SK-N-SH treated with all-trans-retinoic acid at 6 μM for 48 hours (cell line): ENCODE data around the gene PSME3IP1.

ENCODE experiments used
- ATAC-seq: fragments of 200-7000 bp; cut with Tn5 transposase; 3 replicates; pipeline ENCODE4 v1.9.1; 2020; ENCODE audit warnings: mild to moderate bottlenecking, moderate library complexity
- ARNTL ChIP-seq: fragments of 450-650 bp; formaldehyde crosslinking; IDR thresholded peaks from 2 replicates; pipeline ENCODE4 v1.5.0; 2020; ENCODE audit warnings: low read depth, mild to moderate bottlenecking, moderate library complexity, borderline replicate concordance
- BACH2 ChIP-seq: fragments of 250-450 bp; sonication (Bioruptor Pico); IDR thresholded peaks from 2 replicates; pipeline ENCODE4 v1.9.0; 2021; ENCODE audit warnings: mild to moderate bottlenecking, borderline replicate concordance
- CREB5 ChIP-seq: fragments of 250-450 bp; sonication (Bioruptor Pico); IDR thresholded peaks from 2 replicates; pipeline ENCODE4 v1.5.1; 2020; ENCODE audit warnings: low read depth, mild to moderate bottlenecking, moderate library complexity
- CSDC2 ChIP-seq: fragments of 250-450 bp; sonication (Bioruptor Pico); IDR thresholded peaks from 2 replicates; pipeline ENCODE4 v1.5.0; 2020; ENCODE audit warnings: mild to moderate bottlenecking, moderate library complexity
- CSRNP3 ChIP-seq: fragments of 250-450 bp; sonication (Bioruptor Pico); IDR thresholded peaks from 2 replicates; pipeline ENCODE4 v1.5.1; 2021; ENCODE audit warnings: mild to moderate bottlenecking, moderate library complexity
- ESRRG ChIP-seq: fragments of 250-450 bp; sonication (Bioruptor Pico); IDR thresholded peaks from 2 replicates; pipeline ENCODE4 v1.6.1; 2021; ENCODE audit warnings: mild to moderate bottlenecking
- GLIS3 ChIP-seq: fragments of 250-450 bp; sonication (Bioruptor Pico); IDR thresholded peaks from 2 replicates; pipeline ENCODE4 v1.5.0; 2020; ENCODE audit warnings: mild to moderate bottlenecking, moderate library complexity
- OSR1 ChIP-seq: fragments of 250-450 bp; sonication (Bioruptor Pico); IDR thresholded peaks from 2 replicates; pipeline ENCODE4 v1.8.0; 2022; ENCODE audit warnings: moderate library complexity, mild to moderate bottlenecking, inconsistent platforms
- PATZ1 ChIP-seq: fragments of 250-450 bp; sonication (Bioruptor Pico); IDR thresholded peaks from 2 replicates; pipeline ENCODE4 v1.8.0; 2020; ENCODE audit warnings: mild to moderate bottlenecking, moderate library complexity, borderline replicate concordance
- POU6F1 ChIP-seq: fragments of 250-450 bp; sonication (Bioruptor Pico); IDR thresholded peaks from 2 replicates; pipeline ENCODE4 v1.8.0; 2021; ENCODE audit warnings: low read depth, mild to moderate bottlenecking, moderate library complexity, borderline replicate concordance
- RARB ChIP-seq: fragments of 250-450 bp; sonication (Bioruptor Pico); IDR thresholded peaks from 2 replicates; pipeline ENCODE4 v1.8.0; 2021; ENCODE audit warnings: mild to moderate bottlenecking, moderate library complexity
- SNAI2 ChIP-seq: fragments of 250-450 bp; sonication (Bioruptor Pico); IDR thresholded peaks from 2 replicates; pipeline ENCODE4 v1.5.0; 2020; ENCODE audit warnings: mild to moderate bottlenecking, moderate library complexity
- TCF4 ChIP-seq: fragments of 250-450 bp; sonication (Bioruptor Pico); IDR thresholded peaks from 2 replicates; pipeline ENCODE4 v1.8.0; 2021; ENCODE audit warnings: mild to moderate bottlenecking, moderate library complexity, borderline replicate concordance
- TOX ChIP-seq: fragments of 250-450 bp; sonication (Bioruptor Pico); IDR thresholded peaks from 2 replicates; pipeline ENCODE4 v1.8.0; 2021; ENCODE audit warnings: mild to moderate bottlenecking, moderate library complexity, borderline replicate concordance
- TSHZ2 ChIP-seq: fragments of 250-450 bp; sonication (Bioruptor Pico); IDR thresholded peaks from 2 replicates; pipeline ENCODE4 v1.5.0; 2020; ENCODE audit warnings: mild to moderate bottlenecking, moderate library complexity
- ZC3H10 ChIP-seq: fragments of 250-450 bp; sonication (Bioruptor Pico); IDR thresholded peaks from 2 replicates; pipeline ENCODE4 v1.5.1; 2021; ENCODE audit warnings: mild to moderate bottlenecking, moderate library complexity
- ZFP3 ChIP-seq: fragments of 250-450 bp; sonication (Bioruptor Pico); IDR thresholded peaks from 2 replicates; pipeline ENCODE4 v1.5.0; 2020; ENCODE audit warnings: mild to moderate bottlenecking, moderate library complexity
- ZNF565 ChIP-seq: fragments of 450-650 bp; formaldehyde crosslinking; conservative IDR thresholded peaks from 2 replicates; pipeline ENCODE4 v1.5.0; 2020; ENCODE audit warnings: low read depth, mild to moderate bottlenecking, moderate library complexity
- ZNF70 ChIP-seq: fragments of 450-650 bp; formaldehyde crosslinking; IDR thresholded peaks from 2 replicates; pipeline ENCODE4 v1.5.0; 2020; ENCODE audit warnings: mild to moderate bottlenecking, moderate library complexity
- ZNF8 ChIP-seq: fragments of 450-650 bp; formaldehyde crosslinking; IDR thresholded peaks from 2 replicates; pipeline ENCODE4 v1.5.0; 2020; ENCODE audit warnings: mild to moderate bottlenecking, moderate library complexity

The PSME3IP1 gene

GRCh38 chr16:57185446-57185944 is 344 bp downstream of the PSME3IP1 start (continued):
- TF ChIP-seq POU6F1 (no peak), CREB5 (no peak)

GRCh38 chr16:57184887-57185445 is 873 bp downstream of the PSME3IP1 start:
- no peak for ATAC-seq
- no peak for TF ChIP-seq ARNTL (CRISPR knock-in tag)
- TF ChIP-seq TOX (CRISPR knock-in tag): no peak
- TF ChIP-seq ZNF70 (CRISPR knock-in tag): no peak
- TF ChIP-seq ZNF565 (CRISPR knock-in tag): no peak
- TF ChIP-seq ZC3H10 (CRISPR knock-in tag): no peak
- no peak for TF ChIP-seq TSHZ2 (CRISPR knock-in tag)
- TF ChIP-seq POU6F1: no peak
- TF ChIP-seq TCF4: no peak
- no peak for TF ChIP-seq OSR1 (CRISPR knock-in tag)
- no peak for TF ChIP-seq BACH2 (CRISPR knock-in tag)
- TF ChIP-seq SNAI2 (CRISPR knock-in tag): no peak
- no peak for TF ChIP-seq ZFP3 (CRISPR knock-in tag)
- TF ChIP-seq PATZ1: no peak
- TF ChIP-seq ESRRG (CRISPR knock-in tag): no peak
- TF ChIP-seq RARB (CRISPR knock-in tag): no peak
- no peak for TF ChIP-seq CSRNP3 (CRISPR knock-in tag)
- TF ChIP-seq CSDC2 (CRISPR knock-in tag): no peak

GRCh38 chr16:57184113-57184512 is 1.7 kb downstream of the PSME3IP1 start:
- no peak for ATAC-seq
- no peak for TF ChIP-seq TOX (CRISPR knock-in tag)
- TF ChIP-seq ZNF8 (CRISPR knock-in tag): no peak
- no peak for TF ChIP-seq GLIS3
- no peak for TF ChIP-seq CSRNP3 (CRISPR knock-in tag)
- no peak for TF ChIP-seq POU6F1
- TF ChIP-seq ESRRG (CRISPR knock-in tag): no peak
- no peak for TF ChIP-seq ZNF70 (CRISPR knock-in tag)
- TF ChIP-seq ZFP3 (CRISPR knock-in tag): no peak
- no peak for TF ChIP-seq CSDC2 (CRISPR knock-in tag)
- TF ChIP-seq RARB (CRISPR knock-in tag): no peak
- no peak for TF ChIP-seq TSHZ2 (CRISPR knock-in tag)
- TF ChIP-seq OSR1 (CRISPR knock-in tag): no peak
